Mesendoderm (in vitro differentiated cells): Measurements from ENCODE around the gene DMD.
"Not testable (repeated sequence)": the region's sequence is repeated elsewhere in the genome, so short reads cannot be mapped to it uniquely, and the experiment has no call there.

Experiments
- DNase-seq: peaks from one replicate; pipeline ENCODE4 v3.0.0; 2013
- H2AK5ac ChIP-seq: 2 replicates; pipeline ENCODE4 v1.6.1; 2013; ENCODE audit warnings: low read length, inconsistent platforms
- H2BK120ac ChIP-seq: 2 replicates; pipeline ENCODE4 v1.6.1; 2013; ENCODE audit warnings: low read depth, mild to moderate bottlenecking, low read length, moderate library complexity, mixed read lengths
- H2BK15ac ChIP-seq: replicated peaks from 2 replicates; pipeline ENCODE4 v1.6.1; 2013; ENCODE audit warnings: low read depth, mild to moderate bottlenecking, moderate library complexity
- H2BK5ac ChIP-seq: 2 replicates; pipeline ENCODE4 v1.6.1; 2013; ENCODE audit warnings: low read length, inconsistent platforms
- H3K18ac ChIP-seq: 2 replicates; pipeline ENCODE4 v1.6.1; 2013; ENCODE audit warnings: mild to moderate bottlenecking, low read length, mixed read lengths
- H3K23ac ChIP-seq: one replicate; pipeline ENCODE4 v1.6.1; 2013; ENCODE audit warnings: low read length
- H3K27ac ChIP-seq: 2 replicates; pipeline ENCODE4 v1.5.1; 2013; ENCODE audit warnings: low read depth, mild to moderate bottlenecking, inconsistent platforms, low read length, moderate library complexity
- H3K27me3 ChIP-seq: 2 replicates; pipeline ENCODE4 v1.6.1; 2013; ENCODE audit warnings: low read length, control low read depth, mild to moderate bottlenecking, inconsistent platforms; ENCODE audit not compliant: insufficient read depth, poor library complexity
- H3K36me3 ChIP-seq: 2 replicates; pipeline ENCODE4 v1.6.1; 2013; ENCODE audit warnings: low read length, inconsistent platforms; ENCODE audit not compliant: control insufficient read depth, insufficient read depth
- H3K4ac ChIP-seq: one replicate; pipeline ENCODE4 v1.6.1; 2013; ENCODE audit warnings: low read depth, mild to moderate bottlenecking, low read length, moderate library complexity
- H3K4me1 ChIP-seq: 2 replicates; pipeline ENCODE4 v1.6.1; 2013; ENCODE audit warnings: low read depth, low read length, inconsistent platforms; ENCODE audit not compliant: control insufficient read depth
- H3K4me2 ChIP-seq: 2 replicates; pipeline ENCODE4 v1.6.1; 2013; ENCODE audit warnings: low read length
- H3K4me3 ChIP-seq: 2 replicates; pipeline ENCODE4 v1.5.1; 2013; ENCODE audit warnings: mild to moderate bottlenecking, low read length
- H3K56ac ChIP-seq: one replicate; pipeline ENCODE4 v1.6.1; 2013; ENCODE audit warnings: low read length
- H3K79me1 ChIP-seq: 2 replicates; pipeline ENCODE4 v1.6.1; 2013; ENCODE audit warnings: low read length, inconsistent platforms
- H3K79me2 ChIP-seq: 2 replicates; pipeline ENCODE4 v1.6.1; 2013; ENCODE audit warnings: mild to moderate bottlenecking, low read length; ENCODE audit not compliant: control insufficient read depth, insufficient read depth
- H3K9ac ChIP-seq: 2 replicates; pipeline ENCODE4 v1.6.1; 2013; ENCODE audit warnings: low read length, inconsistent platforms
- H4K5ac ChIP-seq: one replicate; pipeline ENCODE4 v1.6.1; 2013; ENCODE audit warnings: low read length
- H4K8ac ChIP-seq: one replicate; pipeline ENCODE4 v1.6.1; 2013; ENCODE audit warnings: low read depth, mild to moderate bottlenecking, control low read depth, low read length, moderate library complexity
- WGBS: extraction: QIAGEN DNeasy Blood & Tissue Kit; methylation state at CpG from one replicate; pipeline ENCODE4 v1.1.7; 2013; ENCODE audit warnings: low lambda C conversion rate, missing lambda C conversion rate; ENCODE audit not compliant: insufficient coverage; ENCODE audit errors: extremely low coverage; 5-methylcytosine and 5-hydroxymethylcytosine counted together

Gene DMD

GRCh38 chrX:31397119-31397518, 1814.2 kb downstream of the DMD start:
- no CpG with 5 or more reads among the region's 3 CpGs for WGBS
- Histone ChIP-seq H4K8ac (no peak overlapping the region), H3K79me2 (no peaks in the 10 kb centered on the region), H3K9ac (no peak overlapping the region), H3K27ac (no peak overlapping the region), H3K27me3 (no peaks in the 10 kb centered on the region), H3K36me3 (no peaks in the 10 kb centered on the region), H3K56ac (no peak overlapping the region), H3K79me1 (no peaks in the 10 kb centered on the region), H4K5ac (no peak overlapping the region), H3K4me2 (no peak overlapping the region), H3K4me3 (no peak overlapping the region), H3K4me1 (no peaks in the 10 kb centered on the region), H3K23ac (no peak overlapping the region), H2BK5ac (no peak overlapping the region), H2BK120ac (no peak overlapping the region), H2AK5ac (no peak overlapping the region), H2BK15ac (no peak overlapping the region), H3K18ac (no peak overlapping the region), H3K4ac (no peak overlapping the region)
- no peak for DNase-seq

- no peaks in the 10 kb centered on the region for H3K27me3 ChIP-seq
- no CpG with 5 or more reads among the region's 3 CpGs for WGBS
- no peak overlapping the region for H2BK5ac ChIP-seq
- H4K5ac ChIP-seq = no peak overlapping the region
- no peak overlapping the region for H2BK120ac ChIP-seq
- H3K4me1 ChIP-seq = no peaks in the 10 kb centered on the region
- no peak overlapping the region for H2AK5ac ChIP-seq
- H4K8ac ChIP-seq = no peak overlapping the region
- no peak overlapping the region for H3K23ac ChIP-seq
- DNase-seq = no peak
- no peaks in the 10 kb centered on the region for H3K79me2 ChIP-seq
- H3K4me2 ChIP-seq = no peak overlapping the region
- no peak overlapping the region for H3K56ac ChIP-seq
- no peak overlapping the region for H3K4ac ChIP-seq
- no peak overlapping the region for H3K9ac ChIP-seq
- no peak overlapping the region for H3K18ac ChIP-seq
- H3K79me1 ChIP-seq = no peaks in the 10 kb centered on the region
- H3K36me3 ChIP-seq = no peaks in the 10 kb centered on the region
- no peak overlapping the region for H3K27ac ChIP-seq
- no peak overlapping the region for H3K4me3 ChIP-seq
- no peak overlapping the region for H2BK15ac ChIP-seq
Observed at GRCh38 chrX:31392513-31392912, 1818.8 kb downstream of the DMD start.

GRCh38 chrX:31388946-31389345, 1822.4 kb downstream of the DMD start:
- Histone ChIP-seq H3K79me1 (no peaks in the 10 kb centered on the region), H2AK5ac (no peak overlapping the region), H3K4me3 (no peak overlapping the region), H3K36me3 (no peaks in the 10 kb centered on the region), H3K4me1 (no peaks in the 10 kb centered on the region), H3K4ac (no peak overlapping the region), H3K23ac (no peak overlapping the region), H4K5ac (no peak overlapping the region), H3K56ac (no peak overlapping the region), H3K9ac (no peak overlapping the region), H2BK5ac (no peak overlapping the region), H3K27me3 (no peaks in the 10 kb centered on the region), H2BK120ac (no peak overlapping the region), H3K4me2 (no peak overlapping the region), H2BK15ac (no peak overlapping the region), H3K27ac (no peak overlapping the region), H4K8ac (no peak overlapping the region), H3K18ac (no peak overlapping the region), H3K79me2 (no peaks in the 10 kb centered on the region)
- no CpG with 5 or more reads among the region's 1 CpG for WGBS
- no peak for DNase-seq

- no peaks in the 10 kb centered on the region for H3K36me3 ChIP-seq
Observed at GRCh38 chrX:31384471-31384870, 1826.9 kb downstream of the DMD start.

GRCh38 chrX:31383991-31384390, 1827.4 kb downstream of the DMD start:
- Histone ChIP-seq H4K8ac (no peak overlapping the region), H3K36me3 (no peaks in the 10 kb centered on the region), H3K79me1 (no peaks in the 10 kb centered on the region), H2BK5ac (no peak overlapping the region), H2AK5ac (no peak overlapping the region), H3K27ac (no peak overlapping the region), H3K4me2 (no peak overlapping the region), H3K79me2 (no peaks in the 10 kb centered on the region), H3K56ac (no peak overlapping the region), H3K23ac (no peak overlapping the region), H3K27me3 (no peaks in the 10 kb centered on the region), H2BK15ac (no peak overlapping the region), H3K4me1 (no peaks in the 10 kb centered on the region), H3K4me3 (no peak overlapping the region), H2BK120ac (no peak overlapping the region), H3K18ac (no peak overlapping the region), H3K9ac (no peak overlapping the region), H4K5ac (no peak overlapping the region), H3K4ac (no peak overlapping the region)
- WGBS = no CpG with 5 or more reads among the region's 8 CpGs
- DNase-seq = no peak

More at GRCh38 chrX:31384471-31384870, 1826.9 kb downstream of the DMD start:
- Histone ChIP-seq H4K8ac (no peak overlapping the region), H3K79me2 (no peaks in the 10 kb centered on the region), H3K27me3 (no peaks in the 10 kb centered on the region), H2AK5ac (no peak overlapping the region), H3K56ac (no peak overlapping the region), H3K27ac (no peak overlapping the region), H4K5ac (no peak overlapping the region), H2BK5ac (no peak overlapping the region), H2BK120ac (no peak overlapping the region), H3K4ac (no peak overlapping the region), H3K4me2 (no peak overlapping the region), H3K18ac (peak overlapping the region; percentile 68), H3K4me1 (no peaks in the 10 kb centered on the region), H2BK15ac (no peak overlapping the region), H3K23ac (no peak overlapping the region), H3K79me1 (no peaks in the 10 kb centered on the region), H3K9ac (no peak overlapping the region), H3K4me3 (no peak overlapping the region)
- no CpG with 5 or more reads among the region's 1 CpG for whole genome bisulfite sequencing
- DNase-seq = no peak

- no CpG with 5 or more reads among the region's 6 CpGs for WGBS
- H4K8ac ChIP-seq, H3K79me1 ChIP-seq, H3K18ac ChIP-seq, H3K23ac ChIP-seq, H3K4me2 ChIP-seq, H2AK5ac ChIP-seq, H4K5ac ChIP-seq, H2BK5ac ChIP-seq, H3K9ac ChIP-seq, H3K27ac ChIP-seq, H3K36me3 ChIP-seq, H3K27me3 ChIP-seq, H3K4ac ChIP-seq, H3K79me2 ChIP-seq, H2BK15ac ChIP-seq, H3K56ac ChIP-seq, H3K4me1 ChIP-seq, H2BK120ac ChIP-seq, H3K4me3 ChIP-seq: not testable (repeated sequence)
- peak; percentile 69 for DNase-seq
Observed at GRCh38 chrX:31378973-31379372, 1832.4 kb downstream of the DMD start.
